HepG2 (cell line): Measurements from ENCODE around the gene THPO. TPM values are rescaled to one million over a fixed set of nuclear protein-coding genes. Genes with fewer than 3 reads are reported as not detected.

Experiments used
- CAMTA2 ChIP-seq: sonication (generic); formaldehyde crosslinking; IDR thresholded peaks from 2 replicates; pipeline ENCODE4 v1.4.0; 2020; ENCODE audit warnings: mild to moderate bottlenecking, missing genetic modification reagents, borderline replicate concordance
- FOXJ3 ChIP-seq: sonication (generic); formaldehyde crosslinking; IDR thresholded peaks from 2 replicates; pipeline ENCODE4 v1.4.0; 2020; ENCODE audit warnings: missing genetic modification reagents, mild to moderate bottlenecking, borderline replicate concordance
- GABPB1 ChIP-seq: IDR thresholded peaks from 2 replicates; pipeline ENCODE4 v1.6.1; 2016; ENCODE audit warnings: mild to moderate bottlenecking, missing genetic modification reagents, moderate library complexity, missing compliant biosample characterization
- KLF9 ChIP-seq: IDR thresholded peaks from 2 replicates; pipeline ENCODE4 v1.6.1; 2016; ENCODE audit warnings: low read depth
- ONECUT2 ChIP-seq: sonication (generic); formaldehyde crosslinking; IDR thresholded peaks from 2 replicates; pipeline ENCODE4 v1.4.0; 2020; ENCODE audit warnings: missing genetic modification reagents
- SIN3A ChIP-seq: IDR thresholded peaks from 2 replicates; pipeline ENCODE4 v1.6.1; 2011; ENCODE audit warnings: low read depth, mild to moderate bottlenecking, control low read depth, low read length, borderline replicate concordance
- ZBTB7A ChIP-seq: sonication (generic); formaldehyde crosslinking; IDR thresholded peaks from 2 replicates; pipeline ENCODE4 v1.8.0; 2022; ENCODE audit warnings: mild to moderate bottlenecking, missing genetic modification reagents
- ZNF333 ChIP-seq: sonication (generic); formaldehyde crosslinking; IDR thresholded peaks from 2 replicates; pipeline ENCODE4 v1.4.0; 2020; ENCODE audit warnings: mild to moderate bottlenecking, missing genetic modification reagents, borderline replicate concordance
- polyA plus RNA-seq, 8 experiments: library from polyadenylated mRNA; depleted of rRNA in 3 of 8; stranded (reverse) in 7 of 8; unstranded in 1 of 8; fragments of >200 nt; fragmentation: Illumina TruSeq in 4 of 8; extraction: Trizol in 4 of 8; gene quantifications; 2 replicates each; pipeline versions ENCODE4 v1.2.1 to v1.2.3, GENCODE V29; 2011 to 2016; ENCODE audit warnings: low read depth in 4 of 8, missing spikeins in 1 of 8, mixed read lengths in 1 of 8; ENCODE audit not compliant: insufficient read depth in 1 of 8
- total RNA-seq, 5 experiments: library from RNA; depleted of rRNA; stranded (reverse); fragments of >200 nt; fragmentation: Illumina TruSeq; extraction: Trizol; gene quantifications; 2 replicates each; pipeline ENCODE4 v1.2.3, GENCODE V29; 2016; ENCODE audit warnings: low read depth in 1 of 5
- TF ChIP-seq, protein P1 (sequence below), 2 experiments: fragments of 450-650 bp in 1 of 2; sonication (generic) in 1 of 2; formaldehyde crosslinking in 1 of 2; IDR thresholded peaks; 2 replicates each; pipeline versions ENCODE4 v1.6.1 to v1.8.0; 2016 to 2022; ENCODE audit warnings: antibody characterized with exemption in 1 of 2, mild to moderate bottlenecking in 1 of 2, missing genetic modification reagents in 1 of 2
- TF ChIP-seq, protein P2 (sequence below): sonication (generic); formaldehyde crosslinking; IDR thresholded peaks from 2 replicates; pipeline ENCODE4 v1.4.0; 2020; ENCODE audit warnings: mild to moderate bottlenecking, low read depth, missing genetic modification reagents
- TF ChIP-seq, protein P3 (sequence below): sonication (generic); formaldehyde crosslinking; IDR thresholded peaks from 2 replicates; pipeline ENCODE4 v1.4.0; 2020; ENCODE audit warnings: missing genetic modification reagents, borderline replicate concordance

The THPO gene
- total and polyA plus RNA-seq, 2 of the 13 experiments (the other 11 are each of a cell fraction or from before 2014, with no cell fraction given): 2.8 to 4.8 TPM

DNA sequence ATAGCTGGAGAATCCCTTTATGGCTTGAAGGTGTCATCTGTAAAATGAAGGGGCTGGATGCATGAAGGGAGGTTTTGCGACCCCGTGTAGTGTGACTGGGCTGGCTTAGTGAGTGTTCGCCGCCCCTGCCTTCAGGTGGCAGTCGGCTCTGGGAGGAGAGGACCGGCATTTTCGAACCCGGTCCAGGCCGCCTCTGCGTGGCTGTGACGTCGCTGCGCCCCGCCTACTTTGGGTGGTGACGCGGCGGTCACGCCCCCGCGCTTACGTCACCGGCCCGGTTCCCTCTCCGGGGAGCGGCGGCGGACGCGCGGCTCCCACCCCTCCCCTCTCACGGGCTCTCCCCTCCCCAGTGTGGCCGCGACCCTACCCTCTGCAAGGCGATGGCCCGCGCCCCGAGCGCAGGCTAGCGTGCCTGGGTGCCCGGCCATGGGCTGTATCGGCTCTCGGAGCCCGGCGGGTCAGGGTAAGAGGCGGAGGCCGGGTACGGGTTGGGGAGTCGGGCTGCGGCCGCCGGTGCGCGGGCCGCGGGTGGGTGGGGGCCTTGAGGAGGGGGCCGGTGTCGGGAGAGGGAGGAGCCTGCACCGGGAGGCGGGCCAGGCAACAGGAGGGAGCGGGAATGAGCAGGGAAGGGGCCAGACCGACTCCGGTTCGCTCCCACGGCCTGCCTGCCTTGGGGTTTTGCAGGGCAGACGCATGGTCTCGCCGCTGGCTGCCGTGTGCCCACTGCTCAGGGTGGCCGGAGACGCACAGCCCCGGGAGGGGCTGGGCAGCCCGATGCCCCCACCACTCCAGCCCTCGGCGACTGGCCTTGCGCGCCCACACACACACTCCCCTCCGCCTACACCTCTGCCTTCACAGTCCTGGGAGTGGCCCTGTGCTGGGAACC is 42.1 kb downstream of the THPO start (continued):
- TF ChIP-seq, protein P1, sequence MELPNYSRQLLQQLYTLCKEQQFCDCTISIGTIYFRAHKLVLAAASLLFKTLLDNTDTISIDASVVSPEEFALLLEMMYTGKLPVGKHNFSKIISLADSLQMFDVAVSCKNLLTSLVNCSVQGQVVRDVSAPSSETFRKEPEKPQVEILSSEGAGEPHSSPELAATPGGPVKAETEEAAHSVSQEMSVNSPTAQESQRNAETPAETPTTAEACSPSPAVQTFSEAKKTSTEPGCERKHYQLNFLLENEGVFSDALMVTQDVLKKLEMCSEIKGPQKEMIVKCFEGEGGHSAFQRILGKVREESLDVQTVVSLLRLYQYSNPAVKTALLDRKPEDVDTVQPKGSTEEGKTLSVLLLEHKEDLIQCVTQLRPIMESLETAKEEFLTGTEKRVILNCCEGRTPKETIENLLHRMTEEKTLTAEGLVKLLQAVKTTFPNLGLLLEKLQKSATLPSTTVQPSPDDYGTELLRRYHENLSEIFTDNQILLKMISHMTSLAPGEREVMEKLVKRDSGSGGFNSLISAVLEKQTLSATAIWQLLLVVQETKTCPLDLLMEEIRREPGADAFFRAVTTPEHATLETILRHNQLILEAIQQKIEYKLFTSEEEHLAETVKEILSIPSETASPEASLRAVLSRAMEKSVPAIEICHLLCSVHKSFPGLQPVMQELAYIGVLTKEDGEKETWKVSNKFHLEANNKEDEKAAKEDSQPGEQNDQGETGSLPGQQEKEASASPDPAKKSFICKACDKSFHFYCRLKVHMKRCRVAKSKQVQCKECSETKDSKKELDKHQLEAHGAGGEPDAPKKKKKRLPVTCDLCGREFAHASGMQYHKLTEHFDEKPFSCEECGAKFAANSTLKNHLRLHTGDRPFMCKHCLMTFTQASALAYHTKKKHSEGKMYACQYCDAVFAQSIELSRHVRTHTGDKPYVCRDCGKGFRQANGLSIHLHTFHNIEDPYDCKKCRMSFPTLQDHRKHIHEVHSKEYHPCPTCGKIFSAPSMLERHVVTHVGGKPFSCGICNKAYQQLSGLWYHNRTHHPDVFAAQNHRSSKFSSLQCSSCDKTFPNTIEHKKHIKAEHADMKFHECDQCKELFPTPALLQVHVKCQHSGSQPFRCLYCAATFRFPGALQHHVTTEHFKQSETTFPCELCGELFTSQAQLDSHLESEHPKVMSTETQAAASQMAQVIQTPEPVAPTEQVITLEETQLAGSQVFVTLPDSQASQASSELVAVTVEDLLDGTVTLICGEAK (IDR thresholded peaks at IDR 0.05): no peak
- TF ChIP-seq, protein P1 (CRISPR knock-in tag; IDR thresholded peaks at IDR 0.05): peak; percentile 62; the same call in 1 of the 2 replicates
- TF ChIP-seq ZNF333 (CRISPR knock-in tag): 0 out of 2 replicates have a peak, but pooled peaks have one; percentile 42
- TF ChIP-seq ZBTB7A: 0 out of 2 replicates have a peak, but pooled peaks have one; percentile 28
- no peak for TF ChIP-seq FOXJ3 (CRISPR knock-in tag)
- TF ChIP-seq, protein P2, sequence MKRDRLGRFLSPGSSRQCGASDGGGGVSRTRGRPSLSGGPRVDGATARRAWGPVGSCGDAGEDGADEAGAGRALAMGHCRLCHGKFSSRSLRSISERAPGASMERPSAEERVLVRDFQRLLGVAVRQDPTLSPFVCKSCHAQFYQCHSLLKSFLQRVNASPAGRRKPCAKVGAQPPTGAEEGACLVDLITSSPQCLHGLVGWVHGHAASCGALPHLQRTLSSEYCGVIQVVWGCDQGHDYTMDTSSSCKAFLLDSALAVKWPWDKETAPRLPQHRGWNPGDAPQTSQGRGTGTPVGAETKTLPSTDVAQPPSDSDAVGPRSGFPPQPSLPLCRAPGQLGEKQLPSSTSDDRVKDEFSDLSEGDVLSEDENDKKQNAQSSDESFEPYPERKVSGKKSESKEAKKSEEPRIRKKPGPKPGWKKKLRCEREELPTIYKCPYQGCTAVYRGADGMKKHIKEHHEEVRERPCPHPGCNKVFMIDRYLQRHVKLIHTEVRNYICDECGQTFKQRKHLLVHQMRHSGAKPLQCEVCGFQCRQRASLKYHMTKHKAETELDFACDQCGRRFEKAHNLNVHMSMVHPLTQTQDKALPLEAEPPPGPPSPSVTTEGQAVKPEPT (CRISPR knock-in tag): 0 out of 2 replicates have a peak, but pooled peaks have one; percentile 21
- TF ChIP-seq, protein P3, sequence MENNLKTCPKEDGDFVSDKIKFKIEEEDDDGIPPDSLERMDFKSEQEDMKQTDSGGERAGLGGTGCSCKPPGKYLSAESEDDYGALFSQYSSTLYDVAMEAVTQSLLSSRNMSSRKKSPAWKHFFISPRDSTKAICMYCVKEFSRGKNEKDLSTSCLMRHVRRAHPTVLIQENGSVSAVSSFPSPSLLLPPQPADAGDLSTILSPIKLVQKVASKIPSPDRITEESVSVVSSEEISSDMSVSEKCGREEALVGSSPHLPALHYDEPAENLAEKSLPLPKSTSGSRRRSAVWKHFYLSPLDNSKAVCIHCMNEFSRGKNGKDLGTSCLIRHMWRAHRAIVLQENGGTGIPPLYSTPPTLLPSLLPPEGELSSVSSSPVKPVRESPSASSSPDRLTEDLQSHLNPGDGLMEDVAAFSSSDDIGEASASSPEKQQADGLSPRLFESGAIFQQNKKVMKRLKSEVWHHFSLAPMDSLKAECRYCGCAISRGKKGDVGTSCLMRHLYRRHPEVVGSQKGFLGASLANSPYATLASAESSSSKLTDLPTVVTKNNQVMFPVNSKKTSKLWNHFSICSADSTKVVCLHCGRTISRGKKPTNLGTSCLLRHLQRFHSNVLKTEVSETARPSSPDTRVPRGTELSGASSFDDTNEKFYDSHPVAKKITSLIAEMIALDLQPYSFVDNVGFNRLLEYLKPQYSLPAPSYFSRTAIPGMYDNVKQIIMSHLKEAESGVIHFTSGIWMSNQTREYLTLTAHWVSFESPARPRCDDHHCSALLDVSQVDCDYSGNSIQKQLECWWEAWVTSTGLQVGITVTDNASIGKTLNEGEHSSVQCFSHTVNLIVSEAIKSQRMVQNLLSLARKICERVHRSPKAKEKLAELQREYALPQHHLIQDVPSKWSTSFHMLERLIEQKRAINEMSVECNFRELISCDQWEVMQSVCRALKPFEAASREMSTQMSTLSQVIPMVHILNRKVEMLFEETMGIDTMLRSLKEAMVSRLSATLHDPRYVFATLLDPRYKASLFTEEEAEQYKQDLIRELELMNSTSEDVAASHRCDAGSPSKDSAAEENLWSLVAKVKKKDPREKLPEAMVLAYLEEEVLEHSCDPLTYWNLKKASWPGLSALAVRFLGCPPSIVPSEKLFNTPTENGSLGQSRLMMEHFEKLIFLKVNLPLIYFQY (CRISPR knock-in tag): peak; percentile 46; the same call in 1 of the 2 replicates
- 0 out of 2 replicates have a peak, but pooled peaks have one; percentile 72 for TF ChIP-seq KLF9
- TF ChIP-seq SIN3A: 0 out of 2 replicates have a peak, but pooled peaks have one; percentile 57
- peak; percentile 40; the same call in 1 of the 2 replicates for TF ChIP-seq CAMTA2 (CRISPR knock-in tag)
- TF ChIP-seq ONECUT2: no peak
- TF ChIP-seq GABPB1: peak; percentile 82; the same call in 1 of the 2 replicates
